NB4 (cell line): Measurements from ENCODE around the gene PCDH17.

Experiments
- POLR2A ChIP-seq: IDR thresholded peaks from 2 replicates; pipeline ENCODE4 v1.6.1; 2011; ENCODE audit warnings: mild to moderate bottlenecking; ENCODE audit not compliant: insufficient read length; ENCODE audit errors: extremely low read depth
- TF ChIP-seq, protein P1 (sequence below): IDR thresholded peaks from one replicate; pipeline ENCODE4 v1.5.1; 2012; ENCODE audit warnings: low read depth, low read length

DNA sequence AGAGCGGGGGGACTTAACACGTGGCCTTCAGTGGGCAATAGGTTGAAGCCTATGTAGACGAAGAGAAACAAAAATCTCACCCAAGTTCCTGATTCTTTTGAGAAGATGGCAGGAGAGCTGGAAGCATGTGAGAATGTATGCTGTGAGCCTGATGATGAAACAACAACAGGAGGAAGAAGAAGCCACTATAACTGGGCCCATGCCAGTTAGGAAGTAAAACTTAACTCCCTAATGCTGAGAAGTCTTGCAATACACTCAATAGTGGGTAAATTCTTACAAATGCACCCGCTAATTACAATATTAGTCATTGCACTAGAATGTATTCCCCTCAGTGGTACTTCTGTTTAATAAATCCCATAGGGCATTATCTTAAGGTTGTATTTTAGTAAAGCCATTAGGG lies 9.1 kb downstream of the PCDH17 start:
- TF ChIP-seq, protein P1, sequence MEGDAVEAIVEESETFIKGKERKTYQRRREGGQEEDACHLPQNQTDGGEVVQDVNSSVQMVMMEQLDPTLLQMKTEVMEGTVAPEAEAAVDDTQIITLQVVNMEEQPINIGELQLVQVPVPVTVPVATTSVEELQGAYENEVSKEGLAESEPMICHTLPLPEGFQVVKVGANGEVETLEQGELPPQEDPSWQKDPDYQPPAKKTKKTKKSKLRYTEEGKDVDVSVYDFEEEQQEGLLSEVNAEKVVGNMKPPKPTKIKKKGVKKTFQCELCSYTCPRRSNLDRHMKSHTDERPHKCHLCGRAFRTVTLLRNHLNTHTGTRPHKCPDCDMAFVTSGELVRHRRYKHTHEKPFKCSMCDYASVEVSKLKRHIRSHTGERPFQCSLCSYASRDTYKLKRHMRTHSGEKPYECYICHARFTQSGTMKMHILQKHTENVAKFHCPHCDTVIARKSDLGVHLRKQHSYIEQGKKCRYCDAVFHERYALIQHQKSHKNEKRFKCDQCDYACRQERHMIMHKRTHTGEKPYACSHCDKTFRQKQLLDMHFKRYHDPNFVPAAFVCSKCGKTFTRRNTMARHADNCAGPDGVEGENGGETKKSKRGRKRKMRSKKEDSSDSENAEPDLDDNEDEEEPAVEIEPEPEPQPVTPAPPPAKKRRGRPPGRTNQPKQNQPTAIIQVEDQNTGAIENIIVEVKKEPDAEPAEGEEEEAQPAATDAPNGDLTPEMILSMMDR, result no peak
- TF ChIP-seq POLR2A, result no peak
